Esophagus muscularis mucosa (tissue), 4 donors: Measurements from ENCODE around the gene UNC119B. TPM values are rescaled to one million over a fixed set of nuclear protein-coding genes. Genes with fewer than 3 reads are reported as not detected.
A peak's percentile ranks its signal among the peaks of the same experiment; 100 is the strongest.

Experiments used
- DNase-seq: peaks from one replicate; pipeline ENCODE4 v3.0.0-alpha.2; 2017; ENCODE audit errors: extremely low spot score
- H3K27ac ChIP-seq, 4 donors: fragments of 200-600 bp; sonication (generic); replicated peaks in 1 of 4; 1 replicate in 3 of 4; 2 replicates in 1 of 4; pipeline ENCODE4 v1.5.1; 2016 to 2019; ENCODE audit warnings: mild to moderate bottlenecking in 1 of 4
- H3K27me3 ChIP-seq, 4 donors: fragments of 200-600 bp; sonication (generic); one replicate each; pipeline versions ENCODE4 v1.5.1 to v1.6.0; 2016 to 2019
- H3K36me3 ChIP-seq, 4 donors: fragments of 200-600 bp; sonication (generic); one replicate each; pipeline ENCODE4 v1.5.1; 2016 to 2019
- H3K4me1 ChIP-seq, 4 donors: fragments of 200-600 bp; sonication (generic); one replicate each; pipeline ENCODE4 v1.5.1; 2016 to 2019
- H3K4me3 ChIP-seq, 4 donors: fragments of 200-600 bp; sonication (generic); 1 replicate in 2 of 4; 2 replicates in 2 of 4; pipeline ENCODE4 v1.5.1; 2016 to 2019; ENCODE audit warnings: mild to moderate bottlenecking in 4 of 4, moderate library complexity in 1 of 4
- H3K9me3 ChIP-seq, 4 donors: fragments of 200-600 bp; sonication (generic); 1 replicate in 3 of 4; 2 replicates in 1 of 4; pipeline ENCODE4 v1.5.1; 2016 to 2019
- EP300 ChIP-seq: sonication (generic); formaldehyde crosslinking; IDR thresholded peaks from one replicate; pipeline ENCODE4 v1.6.1; 2017; ENCODE audit warnings: antibody characterized with exemption
- POLR2A ChIP-seq: fragments of 450-650 bp; IDR thresholded peaks from one replicate; pipeline ENCODE4 v1.6.1; 2017; ENCODE audit warnings: antibody characterized with exemption, moderate library complexity, mild to moderate bottlenecking, low read depth
- POLR2AphosphoS5 ChIP-seq, 2 donors: sonication (generic); formaldehyde crosslinking; IDR thresholded peaks; one replicate each; pipeline ENCODE4 v1.6.1; 2017; ENCODE audit warnings: antibody characterized with exemption in 2 of 2
- WGBS: methylation state at CpG from one replicate; pipeline ENCODE4 v1.1.5; 2018; 5-methylcytosine and 5-hydroxymethylcytosine counted together
- intact Hi-C: fragments of 100-400 bp; cut with DNase I; formaldehyde crosslinking; loops from one replicate; pipeline ENCODE4 v1.15.1; 2023
- total RNA-seq, 4 donors: library from RNA; depleted of rRNA; stranded (reverse); fragments of >200 nt; gene quantifications; one replicate each; pipeline versions ENCODE4 v1.1.0 to v1.2.1, GENCODE V29; 2016
- TF ChIP-seq, protein P1 (sequence below), 3 experiments: fragments of 200-600 bp in 2 of 3; fragments of 450-650 bp in 1 of 3; sonication (generic) in 2 of 3; IDR thresholded peaks; one replicate each; pipeline ENCODE4 v1.5.1; 2017 to 2019; ENCODE audit warnings: antibody characterized with exemption in 3 of 3, mild to moderate bottlenecking in 2 of 3, moderate library complexity in 1 of 3

Gene UNC119B
- total RNA-seq, 4 donors from 2014 or later = 20.0 to 30.8 (median 28.5) TPM

DNA sequence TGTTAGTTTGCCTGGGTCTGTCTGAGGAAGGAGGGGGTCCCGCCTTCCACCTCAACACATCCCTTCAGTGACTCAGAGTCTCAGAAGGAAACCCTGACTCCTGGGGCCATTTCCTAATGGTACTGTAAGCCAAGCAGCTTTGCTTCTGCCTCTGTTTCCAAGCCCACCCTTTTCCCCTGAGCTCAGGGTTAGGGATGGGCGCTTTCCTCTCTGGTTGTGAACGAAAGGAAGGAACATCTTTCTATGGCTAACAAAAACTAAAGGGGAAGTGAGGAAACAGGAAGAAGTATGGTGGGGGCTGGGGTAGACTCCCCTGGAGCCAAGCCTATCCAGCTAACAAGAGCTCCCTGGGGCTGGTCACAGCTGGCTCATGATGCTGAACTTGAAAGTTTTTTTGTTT, 11.6 kb upstream of the UNC119B start:
- TF ChIP-seq, protein P1, sequence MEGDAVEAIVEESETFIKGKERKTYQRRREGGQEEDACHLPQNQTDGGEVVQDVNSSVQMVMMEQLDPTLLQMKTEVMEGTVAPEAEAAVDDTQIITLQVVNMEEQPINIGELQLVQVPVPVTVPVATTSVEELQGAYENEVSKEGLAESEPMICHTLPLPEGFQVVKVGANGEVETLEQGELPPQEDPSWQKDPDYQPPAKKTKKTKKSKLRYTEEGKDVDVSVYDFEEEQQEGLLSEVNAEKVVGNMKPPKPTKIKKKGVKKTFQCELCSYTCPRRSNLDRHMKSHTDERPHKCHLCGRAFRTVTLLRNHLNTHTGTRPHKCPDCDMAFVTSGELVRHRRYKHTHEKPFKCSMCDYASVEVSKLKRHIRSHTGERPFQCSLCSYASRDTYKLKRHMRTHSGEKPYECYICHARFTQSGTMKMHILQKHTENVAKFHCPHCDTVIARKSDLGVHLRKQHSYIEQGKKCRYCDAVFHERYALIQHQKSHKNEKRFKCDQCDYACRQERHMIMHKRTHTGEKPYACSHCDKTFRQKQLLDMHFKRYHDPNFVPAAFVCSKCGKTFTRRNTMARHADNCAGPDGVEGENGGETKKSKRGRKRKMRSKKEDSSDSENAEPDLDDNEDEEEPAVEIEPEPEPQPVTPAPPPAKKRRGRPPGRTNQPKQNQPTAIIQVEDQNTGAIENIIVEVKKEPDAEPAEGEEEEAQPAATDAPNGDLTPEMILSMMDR (IDR thresholded peaks at IDR 0.05) = no peak
- TF ChIP-seq POLR2AphosphoS5 (IDR thresholded peaks at IDR 0.05) (no peak), POLR2A (no peak), EP300 (no peak)

DNA sequence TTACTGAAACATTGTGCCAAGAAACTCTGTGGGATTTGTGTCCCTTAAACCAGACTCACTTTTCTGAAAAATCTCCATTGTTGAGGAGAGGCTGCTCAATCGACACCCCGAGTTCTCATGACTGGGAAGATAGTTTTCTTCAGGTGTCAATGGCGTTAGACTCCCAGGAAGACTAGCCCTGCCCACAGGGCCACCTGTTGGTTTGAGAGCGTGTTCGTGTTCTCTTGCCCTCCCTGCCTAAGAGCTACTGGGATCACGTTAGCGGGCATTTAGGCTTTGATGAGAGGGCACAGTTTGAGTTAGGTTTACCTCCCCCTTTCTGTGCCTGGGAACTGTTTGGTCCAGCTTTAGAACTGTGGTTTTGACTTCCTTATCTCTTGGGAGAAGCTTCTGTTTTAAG, 10.7 kb upstream of the UNC119B start:
- Histone ChIP-seq H3K36me3 (peaks cover 25 to 88% (median 74%) of the 10 kb centered on the region in 4 donors), H3K27me3 (no peaks in the 10 kb centered on the region), H3K4me3 (no peak overlapping the region), H3K27ac (no peak overlapping the region), H3K4me1 (peaks cover 11 to 55% (median 14%) of the 10 kb centered on the region in 4 donors), H3K9me3 (no peaks in the 10 kb centered on the region)
- no peak for DNase-seq
- WGBS = 93% methylated on average over 7 of the region's 7 CpGs
- TF ChIP-seq POLR2A (no peak), EP300 (no peak)
- TF ChIP-seq, protein P1 (IDR thresholded peaks at IDR 0.05) = no peak
- intact Hi-C loops = no loop called here

More for the DNA sequence above, 11.6 kb upstream of the UNC119B start:
- 90% methylated on average over 3 of the region's 3 CpGs for WGBS
- Histone ChIP-seq H3K9me3 (no peaks in the 10 kb centered on the region), H3K27ac (peak overlapping the region in 1 of 4 donors; percentile 22), H3K4me3 (no peak overlapping the region), H3K27me3 (no peaks in the 10 kb centered on the region), H3K36me3 (peaks cover 27 to 97% (median 82%) of the 10 kb centered on the region in 4 donors), H3K4me1 (peaks cover 11 to 54% (median 14%) of the 10 kb centered on the region in 4 donors)
- DNase-seq = no peak
- intact Hi-C loops = no loop called here

DNA sequence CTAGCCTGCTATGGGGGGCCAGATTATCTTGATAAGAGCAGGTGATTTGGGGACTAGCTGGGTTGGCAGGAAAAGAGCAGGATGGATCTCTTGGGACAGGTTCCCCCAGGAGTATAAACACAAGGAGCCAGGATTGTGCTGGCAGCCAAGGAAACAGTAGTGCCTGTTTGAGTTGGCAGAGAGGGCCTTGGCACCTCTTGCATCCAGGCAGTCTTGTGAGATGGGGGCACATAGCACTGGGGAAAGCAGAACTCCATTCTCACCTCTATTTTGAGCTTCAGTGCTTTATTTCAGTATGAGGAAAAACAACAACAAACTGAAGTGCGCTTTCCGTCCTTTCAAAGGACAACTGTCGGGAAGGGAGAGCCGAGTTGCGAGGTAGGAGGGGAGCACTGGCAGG, 9.4 kb upstream of the UNC119B start:
- Histone ChIP-seq H3K4me3 (no peak overlapping the region), H3K27me3 (no peaks in the 10 kb centered on the region), H3K36me3 (peaks cover 18 to 75% (median 65%) of the 10 kb centered on the region in 4 donors), H3K9me3 (no peaks in the 10 kb centered on the region), H3K27ac (no peak overlapping the region), H3K4me1 (peaks cover 11 to 55% (median 14%) of the 10 kb centered on the region in 4 donors)
- no peak for DNase-seq
- 79% methylated on average over 5 of the region's 5 CpGs for WGBS
- no peak for TF ChIP-seq POLR2AphosphoS5 (IDR thresholded peaks at IDR 0.05)
- TF ChIP-seq, protein P1 (IDR thresholded peaks at IDR 0.05) = no peak
- intact Hi-C loops = no loop called here

DNA sequence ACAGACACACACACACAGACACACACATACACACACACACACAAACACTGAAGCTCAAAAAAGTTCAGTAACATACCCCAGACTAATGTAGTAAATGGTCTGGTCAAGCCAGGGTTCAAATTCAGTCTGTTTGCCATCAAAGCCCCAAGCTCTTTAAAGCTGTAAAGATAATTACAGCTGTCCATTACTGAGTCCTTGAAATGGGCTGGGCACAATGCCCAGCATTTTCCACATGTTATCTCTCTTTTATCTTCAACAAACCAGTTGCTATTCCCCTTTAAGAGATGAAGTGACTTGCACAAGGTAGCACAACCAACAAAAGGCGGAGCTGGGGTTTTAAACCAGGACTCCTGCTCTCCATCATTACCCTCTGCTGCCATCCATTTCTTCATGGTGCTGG, 7.6 kb upstream of the UNC119B start:
- intact Hi-C loops = no loop called here
- Histone ChIP-seq H3K4me3 (no peak overlapping the region), H3K36me3 (peaks cover under 1 to 58% (median 48%) of the 10 kb centered on the region in 4 donors), H3K9me3 (no peaks in the 10 kb centered on the region), H3K4me1 (peaks cover 11 to 47% (median 14%) of the 10 kb centered on the region in 4 donors), H3K27me3 (no peaks in the 10 kb centered on the region), H3K27ac (no peak overlapping the region)
- no peak for TF ChIP-seq POLR2A
- no peak for TF ChIP-seq POLR2AphosphoS5 (IDR thresholded peaks at IDR 0.05)
- TF ChIP-seq, protein P1 (IDR thresholded peaks at IDR 0.05) = no peak
- TF ChIP-seq EP300 = no peak
- WGBS = 100% methylated on average over 1 of the region's 1 CpG
- no peak for DNase-seq

DNA sequence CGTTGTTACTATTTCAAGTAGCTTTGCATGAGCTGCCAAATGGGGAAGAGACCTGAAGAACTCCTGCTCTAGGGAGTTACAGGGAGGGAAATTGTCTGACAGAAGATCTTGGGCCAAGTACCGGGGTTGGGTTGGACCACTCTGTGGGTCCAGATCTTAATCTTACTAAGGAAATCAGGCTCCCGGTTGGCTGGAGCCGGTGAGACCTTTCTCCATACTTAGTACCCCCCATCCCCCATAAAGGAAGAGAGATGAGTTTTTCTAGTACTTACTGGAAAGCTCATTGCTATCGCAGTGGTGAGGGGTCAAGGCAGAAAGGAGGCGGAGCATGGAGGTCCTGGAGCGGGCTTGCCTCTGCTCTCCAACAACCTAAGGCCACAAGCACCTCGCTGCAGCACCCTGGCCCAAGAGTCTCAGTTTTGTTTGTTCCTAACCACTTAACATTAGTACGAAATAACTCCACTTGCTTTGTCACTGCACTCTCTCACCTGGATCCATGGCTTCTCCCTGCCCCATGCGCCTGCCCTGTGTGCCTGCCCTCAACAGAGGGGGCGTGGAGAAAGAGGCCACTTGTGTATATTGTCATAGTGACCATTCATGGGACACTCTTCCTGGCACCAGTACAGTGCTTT, 6.8 kb upstream of the UNC119B start:
- Histone ChIP-seq H3K4me1 (peaks cover 7 to 44% (median 10%) of the 10 kb centered on the region in 4 donors), H3K9me3 (no peaks in the 10 kb centered on the region), H3K27ac (no peak overlapping the region), H3K4me3 (no peak overlapping the region), H3K27me3 (no peaks in the 10 kb centered on the region), H3K36me3 (peaks cover 0 to 50% (median 40%) of the 10 kb centered on the region in 4 donors)
- no peak for DNase-seq
- 87% methylated on average over 10 of the region's 11 CpGs for WGBS
- TF ChIP-seq POLR2AphosphoS5 (IDR thresholded peaks at IDR 0.05) = no peak
- no peak for TF ChIP-seq POLR2A
- TF ChIP-seq EP300 = no peak
- TF ChIP-seq, protein P1 (IDR thresholded peaks at IDR 0.05) = no peak
- intact Hi-C loops = no loop called here
